Loucy (cell line): ENCODE results near the gene OGT.

ENCODE experiments used
- H2AFZ ChIP-seq: fragments of 200-600 bp; sonication (generic); 2 replicates; pipeline ENCODE4 v1.6.0; 2016; ENCODE audit warnings: antibody characterized with exemption, mild to moderate bottlenecking, low read length, moderate library complexity
- H3F3A ChIP-seq: fragments of 200-600 bp; 2 replicates; pipeline ENCODE4 v1.6.0; 2016; ENCODE audit warnings: antibody characterized with exemption, low read depth, mild to moderate bottlenecking
- H3K27me3 ChIP-seq: fragments of 200-600 bp; sonication (generic); 2 replicates; pipeline ENCODE4 v1.6.1; 2014; ENCODE audit warnings: low read length, mild to moderate bottlenecking; ENCODE audit not compliant: insufficient read depth, poor library complexity, severe bottlenecking
- H3K36me3 ChIP-seq: fragments of 200-600 bp; sonication (generic); 2 replicates; pipeline ENCODE4 v1.6.1; 2016; ENCODE audit warnings: low read length; ENCODE audit not compliant: insufficient read depth
- H3K4me1 ChIP-seq: fragments of 200-600 bp; sonication (generic); 2 replicates; pipeline ENCODE4 v1.5.1; 2014; ENCODE audit warnings: low read length, mild to moderate bottlenecking; ENCODE audit not compliant: insufficient read depth, poor library complexity, severe bottlenecking
- H3K4me2 ChIP-seq: fragments of 200-600 bp; sonication (generic); 2 replicates; pipeline ENCODE4 v1.6.0; 2014; ENCODE audit warnings: antibody characterized with exemption, low read length, low read depth, mild to moderate bottlenecking; ENCODE audit not compliant: poor library complexity, severe bottlenecking
- H3K4me3 ChIP-seq: fragments of 200-600 bp; sonication (generic); 2 replicates; pipeline ENCODE4 v1.5.1; 2014; ENCODE audit warnings: low read length, mild to moderate bottlenecking, mixed read lengths; ENCODE audit not compliant: poor library complexity, severe bottlenecking
- H3K79me2 ChIP-seq: fragments of 200-600 bp; sonication (generic); 2 replicates; pipeline ENCODE4 v1.6.1; 2014; ENCODE audit warnings: low read length; ENCODE audit not compliant: insufficient read depth
- H3K9ac ChIP-seq: fragments of 200-600 bp; sonication (generic); 2 replicates; pipeline ENCODE4 v1.6.0; 2014; ENCODE audit warnings: mild to moderate bottlenecking, low read depth, low read length, moderate library complexity; ENCODE audit not compliant: poor library complexity, severe bottlenecking
- H3K9me2 ChIP-seq: fragments of 200-600 bp; sonication (generic); replicated peaks from 2 replicates; pipeline ENCODE4 v1.6.1; 2016; ENCODE audit warnings: low read depth, low read length, mixed read lengths
- H3K9me3 ChIP-seq: fragments of 200-600 bp; sonication (generic); 2 replicates; pipeline ENCODE4 v1.6.1; 2014; ENCODE audit warnings: mild to moderate bottlenecking, antibody characterized with exemption, low read length, low read depth; ENCODE audit not compliant: insufficient read depth
- H4K20me1 ChIP-seq: fragments of 200-600 bp; sonication (generic); 2 replicates; pipeline ENCODE4 v1.6.0; 2014; ENCODE audit warnings: antibody characterized with exemption, low read length, mild to moderate bottlenecking; ENCODE audit not compliant: insufficient read depth, poor library complexity, severe bottlenecking
- CTCF ChIP-seq: fragments of 200-600 bp; sonication (generic); conservative IDR thresholded peaks from 2 replicates; pipeline ENCODE4 v1.5.1; 2014; ENCODE audit warnings: mild to moderate bottlenecking, antibody characterized with exemption, low read length
- EZH2phosphoT487 ChIP-seq: fragments of 200-600 bp; IDR thresholded peaks from 2 replicates; pipeline ENCODE4 v1.6.1; 2018; ENCODE audit warnings: antibody characterized with exemption, mild to moderate bottlenecking, moderate library complexity, borderline replicate concordance

Gene OGT

DNA sequence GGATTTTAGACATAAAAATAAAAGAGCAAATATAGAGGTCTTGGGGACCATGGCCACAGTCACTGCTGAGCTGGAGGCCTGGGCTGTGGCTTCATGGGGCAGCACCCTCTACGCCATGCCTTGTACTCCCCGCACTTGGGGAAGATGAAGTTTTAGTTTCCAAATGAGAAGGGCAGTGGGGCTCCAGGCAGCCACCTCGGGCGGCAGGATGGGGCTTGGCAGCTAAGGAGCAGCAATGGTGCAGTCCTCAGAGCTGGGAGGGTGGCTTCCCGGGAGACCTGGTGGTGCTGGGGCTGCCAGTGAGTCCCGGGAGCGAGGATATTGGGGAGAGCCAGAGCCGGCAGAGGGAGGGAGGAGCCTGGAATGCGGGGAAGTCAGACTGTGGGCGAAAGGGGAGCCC, 83.0 kb downstream of the OGT start:
- H3K4me2 ChIP-seq: no peak overlapping the region
- no peaks in the 10 kb centered on the region for H3K36me3 ChIP-seq
- H3K79me2 ChIP-seq: 0 out of 2 replicates have a peak, but pooled peaks cover 11% of the 10 kb centered on the region
- H3K27me3 ChIP-seq: no peaks in the 10 kb centered on the region
- H3K9me2 ChIP-seq: no peaks in the 10 kb centered on the region
- no peak for TF ChIP-seq CTCF
- TF ChIP-seq EZH2phosphoT487: no peak
- H3K4me3 ChIP-seq: no peak overlapping the region
- no peak overlapping the region for H3K9ac ChIP-seq
- H3K9me3 ChIP-seq: no peaks in the 10 kb centered on the region
- peaks cover 45% of the 10 kb centered on the region for H3K4me1 ChIP-seq
- no peaks in the 10 kb centered on the region for H3F3A ChIP-seq
- no peaks in the 10 kb centered on the region for H4K20me1 ChIP-seq
- H2AFZ ChIP-seq: no peak overlapping the region

DNA sequence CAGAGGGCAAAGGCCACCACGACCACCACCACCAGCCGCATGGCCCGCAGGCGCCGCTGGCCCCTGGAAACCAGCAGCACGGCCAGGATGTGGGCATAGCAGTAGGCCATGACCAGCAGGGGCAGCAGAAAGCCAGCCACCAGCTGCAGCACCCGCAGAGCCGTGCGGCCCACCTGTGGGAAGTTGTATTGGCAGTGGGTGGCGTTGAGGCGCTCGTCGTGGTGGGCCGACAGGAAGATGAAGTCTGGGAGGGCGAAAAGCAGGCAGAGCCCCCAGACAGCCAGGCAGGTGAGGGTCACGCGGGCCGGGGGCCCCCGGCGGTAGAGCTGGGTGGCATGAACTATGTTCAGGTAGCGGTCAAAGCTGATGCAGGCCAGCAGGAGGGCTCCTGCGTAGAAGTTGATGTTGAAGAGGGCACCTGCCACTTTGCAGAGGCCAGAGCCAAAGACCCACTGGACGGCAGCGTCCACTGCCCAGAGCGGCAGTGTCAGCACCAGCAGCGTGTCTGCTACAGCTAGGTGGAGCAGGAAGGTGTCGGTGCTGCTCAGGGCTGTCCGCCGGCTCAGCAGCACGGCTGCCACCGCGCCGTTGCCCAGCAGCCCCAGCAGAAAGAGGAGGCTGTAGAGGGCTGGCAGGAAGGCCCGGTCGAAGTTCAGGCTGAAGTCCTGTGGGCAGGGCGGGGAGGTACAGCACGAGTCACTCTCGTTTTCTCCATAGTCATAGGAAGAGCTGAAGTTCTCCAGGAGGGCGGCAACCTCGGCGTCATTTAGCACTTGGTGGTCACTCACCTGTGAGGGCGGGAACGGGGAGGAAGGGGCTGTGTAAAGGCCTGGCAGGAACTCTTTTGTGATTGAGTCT, 84.0 kb downstream of the OGT start:
- TF ChIP-seq EZH2phosphoT487 (no peak), CTCF (peak; percentile 37)

DNA sequence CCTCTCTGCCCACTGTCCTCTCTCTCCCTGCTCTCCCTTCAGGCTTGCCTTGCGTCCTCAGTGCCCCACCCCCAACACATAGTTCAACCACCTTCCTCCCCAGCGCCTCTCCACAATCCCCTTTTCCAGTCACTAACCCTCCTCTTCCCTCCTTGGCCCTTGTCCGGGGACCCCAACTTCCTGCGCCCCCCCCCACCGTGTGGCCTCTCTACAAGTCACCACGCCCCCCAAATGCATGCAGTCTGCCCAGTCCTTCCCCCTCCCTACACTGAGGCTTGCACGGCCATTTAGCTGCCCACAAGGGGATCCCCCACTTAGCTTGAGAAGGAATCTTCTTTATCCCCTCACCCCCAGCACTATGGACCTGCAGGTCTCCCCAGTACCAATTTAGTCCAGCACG, 84.8 kb downstream of the OGT start:
- Histone ChIP-seq H2AFZ (no peak overlapping the region), H3K36me3 (no peaks in the 10 kb centered on the region), H4K20me1 (no peaks in the 10 kb centered on the region), H3K9me2 (no peaks in the 10 kb centered on the region), H3K27me3 (no peaks in the 10 kb centered on the region), H3K9ac (peak overlapping the region; percentile 77), H3F3A (0 out of 2 replicates have a peak, but pooled peaks cover 5% of the 10 kb centered on the region), H3K4me1 (peaks cover 51% of the 10 kb centered on the region), H3K9me3 (no peaks in the 10 kb centered on the region), H3K79me2 (0 out of 2 replicates have a peak, but pooled peaks cover 11% of the 10 kb centered on the region), H3K4me3 (peak overlapping the region; percentile 68), H3K4me2 (peak overlapping the region; percentile 89)
- no peak for TF ChIP-seq EZH2phosphoT487
- TF ChIP-seq CTCF: no peak

More for the DNA sequence above, 84.0 kb downstream of the OGT start:
- peak overlapping the region; percentile 68 for H3K4me3 ChIP-seq
- H3K9me2 ChIP-seq: no peaks in the 10 kb centered on the region
- no peaks in the 10 kb centered on the region for H3K36me3 ChIP-seq
- H3K9ac ChIP-seq: no peak overlapping the region
- no peaks in the 10 kb centered on the region for H4K20me1 ChIP-seq
- H3K79me2 ChIP-seq: 0 out of 2 replicates have a peak, but pooled peaks cover 11% of the 10 kb centered on the region
- H3K9me3 ChIP-seq: no peaks in the 10 kb centered on the region
- H3K27me3 ChIP-seq: no peaks in the 10 kb centered on the region
- peak overlapping the region; percentile 89 for H3K4me2 ChIP-seq
- peaks cover 45% of the 10 kb centered on the region for H3K4me1 ChIP-seq
- no peak overlapping the region for H2AFZ ChIP-seq
- no peaks in the 10 kb centered on the region for H3F3A ChIP-seq
